ENCODE results near the gene NRAP. TPM values are rescaled to one million over a fixed set of nuclear protein-coding genes. Genes with fewer than 3 reads are reported as not detected.

NRAP gene
- total RNA-seq, 1 donor from 2014 or later: 0.06 TPM

DNA sequence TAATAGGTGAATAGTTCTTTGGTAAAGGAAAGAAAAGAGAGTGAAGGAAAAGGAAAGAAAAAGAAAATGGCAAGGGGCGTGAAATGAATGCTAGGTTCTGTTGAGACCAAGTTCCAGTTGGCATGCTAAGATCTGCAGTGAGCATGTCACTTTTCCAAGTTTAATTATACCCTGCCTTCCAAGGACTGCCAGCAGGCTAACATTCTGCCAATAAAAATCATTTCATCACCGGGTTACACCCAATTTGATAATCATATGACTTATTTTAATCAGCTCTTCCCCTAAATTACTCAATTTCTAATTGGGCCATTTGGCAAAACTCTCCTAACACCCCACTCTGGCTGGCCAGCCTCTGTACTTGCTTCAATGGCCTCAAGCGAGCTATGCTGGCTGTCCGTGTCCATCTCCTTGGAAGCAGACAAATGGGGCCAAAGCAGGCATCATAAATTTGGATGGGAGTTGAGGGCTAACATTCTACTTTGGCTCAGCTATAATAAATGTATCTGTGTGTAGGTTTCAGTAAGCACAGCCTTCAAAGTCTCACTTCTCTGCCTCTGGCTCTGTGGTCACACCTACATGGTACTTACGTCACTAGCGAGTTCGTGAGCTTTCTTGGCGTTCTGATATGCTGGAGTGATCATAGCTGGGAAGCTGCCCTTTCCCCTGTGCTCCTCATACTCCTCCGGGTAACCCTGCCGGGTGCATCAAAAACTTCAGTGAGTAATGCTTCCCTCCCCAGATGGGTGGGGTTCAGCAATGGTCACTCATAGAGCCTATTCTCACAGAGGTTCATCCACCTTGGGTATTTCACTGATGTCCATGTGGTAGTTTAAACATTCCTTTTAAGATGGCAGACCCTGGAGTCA, 17.3 kb downstream of the NRAP start:
- Histone ChIP-seq H3K27ac (no peak overlapping the region), H3K27me3 (no peaks in the 10 kb centered on the region), H3K4me1 (peaks cover 4% of the 10 kb centered on the region), H3K9me3 (no peaks in the 10 kb centered on the region), H3K36me3 (no peaks in the 10 kb centered on the region), H3K4me3 (no peak overlapping the region)
- DNase-seq (no peak), ATAC-seq (no peak)
- TF ChIP-seq, protein P1, sequence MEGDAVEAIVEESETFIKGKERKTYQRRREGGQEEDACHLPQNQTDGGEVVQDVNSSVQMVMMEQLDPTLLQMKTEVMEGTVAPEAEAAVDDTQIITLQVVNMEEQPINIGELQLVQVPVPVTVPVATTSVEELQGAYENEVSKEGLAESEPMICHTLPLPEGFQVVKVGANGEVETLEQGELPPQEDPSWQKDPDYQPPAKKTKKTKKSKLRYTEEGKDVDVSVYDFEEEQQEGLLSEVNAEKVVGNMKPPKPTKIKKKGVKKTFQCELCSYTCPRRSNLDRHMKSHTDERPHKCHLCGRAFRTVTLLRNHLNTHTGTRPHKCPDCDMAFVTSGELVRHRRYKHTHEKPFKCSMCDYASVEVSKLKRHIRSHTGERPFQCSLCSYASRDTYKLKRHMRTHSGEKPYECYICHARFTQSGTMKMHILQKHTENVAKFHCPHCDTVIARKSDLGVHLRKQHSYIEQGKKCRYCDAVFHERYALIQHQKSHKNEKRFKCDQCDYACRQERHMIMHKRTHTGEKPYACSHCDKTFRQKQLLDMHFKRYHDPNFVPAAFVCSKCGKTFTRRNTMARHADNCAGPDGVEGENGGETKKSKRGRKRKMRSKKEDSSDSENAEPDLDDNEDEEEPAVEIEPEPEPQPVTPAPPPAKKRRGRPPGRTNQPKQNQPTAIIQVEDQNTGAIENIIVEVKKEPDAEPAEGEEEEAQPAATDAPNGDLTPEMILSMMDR (IDR thresholded peaks at IDR 0.05): no peak
- intact Hi-C loops (cut with DNase I): no loop called here

DNA sequence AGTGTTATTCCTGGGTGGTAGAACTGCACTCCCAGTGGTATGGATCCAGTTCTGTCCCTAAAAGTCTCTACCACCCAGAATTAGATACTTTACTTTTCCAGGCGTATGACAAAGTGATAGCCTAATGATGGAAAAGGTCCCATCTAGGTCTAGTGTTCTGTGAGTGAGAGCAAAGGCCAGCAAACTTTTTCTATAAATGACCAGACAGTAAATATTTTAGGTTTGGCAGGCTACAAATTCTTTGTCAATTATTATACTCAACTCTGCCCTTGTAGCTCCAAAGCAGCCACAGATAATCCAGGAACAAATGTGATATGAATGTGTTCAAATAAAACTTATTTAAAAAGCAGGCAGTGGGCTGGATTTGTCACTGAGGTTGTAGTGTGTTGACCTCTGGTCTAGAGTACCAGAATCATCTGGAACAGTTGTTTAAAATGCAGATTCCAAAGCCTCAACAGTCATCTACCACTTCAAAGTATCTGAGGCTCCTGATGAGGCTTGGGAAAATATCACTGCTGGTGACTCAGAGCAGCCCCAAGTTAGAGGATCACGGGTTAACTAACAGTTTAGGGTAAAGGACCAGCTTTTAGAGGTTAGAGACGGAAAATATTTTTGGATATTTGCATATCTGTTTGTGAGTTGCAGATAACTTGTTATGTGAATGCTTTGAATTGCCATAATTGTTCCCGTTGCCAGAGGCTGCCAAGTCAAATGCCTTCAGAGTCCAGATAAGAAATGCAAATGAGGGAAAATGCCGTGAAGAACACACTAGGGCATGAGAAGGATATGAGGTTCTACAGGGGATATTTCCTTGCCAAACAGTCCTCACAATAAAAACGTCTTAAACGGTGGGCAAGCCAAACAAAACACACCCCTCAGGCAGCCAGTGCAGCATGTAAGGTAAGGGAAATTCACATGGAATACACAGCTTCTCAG, 19.4 kb downstream of the NRAP start:
- TF ChIP-seq, protein P1 (IDR thresholded peaks at IDR 0.05): no peak
- H3K4me1 ChIP-seq: peaks cover 4% of the 10 kb centered on the region
- ATAC-seq (peak; percentile 17), DNase-seq (no peak)
- H3K4me3 ChIP-seq: no peak overlapping the region
- H3K36me3 ChIP-seq: no peaks in the 10 kb centered on the region
- H3K27ac ChIP-seq: no peak overlapping the region
- intact Hi-C loops (cut with DNase I): no loop called here
- H3K27me3 ChIP-seq: no peaks in the 10 kb centered on the region
- H3K9me3 ChIP-seq: no peaks in the 10 kb centered on the region

DNA sequence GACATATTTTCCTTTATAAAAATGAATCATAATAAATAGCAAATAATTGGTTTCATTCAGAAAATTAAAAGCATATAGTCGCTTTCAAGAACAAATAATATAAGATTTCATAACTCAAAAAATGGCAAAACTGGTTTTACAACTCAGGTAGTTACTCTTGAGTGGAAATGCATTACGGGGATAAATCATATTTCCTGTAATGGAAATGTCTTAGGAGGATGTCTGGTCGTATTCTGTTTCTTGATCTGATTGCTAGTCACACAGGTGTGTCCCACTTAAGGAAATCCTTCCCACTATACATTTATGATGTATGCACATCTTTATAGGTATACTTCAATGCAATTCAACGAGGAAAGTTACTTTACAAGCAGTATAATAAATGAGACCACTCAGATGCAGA, 20.7 kb downstream of the NRAP start:
- ATAC-seq: no peak
- no peak overlapping the region for H3K4me3 ChIP-seq
- intact Hi-C loops (cut with DNase I): no loop called here

DNA sequence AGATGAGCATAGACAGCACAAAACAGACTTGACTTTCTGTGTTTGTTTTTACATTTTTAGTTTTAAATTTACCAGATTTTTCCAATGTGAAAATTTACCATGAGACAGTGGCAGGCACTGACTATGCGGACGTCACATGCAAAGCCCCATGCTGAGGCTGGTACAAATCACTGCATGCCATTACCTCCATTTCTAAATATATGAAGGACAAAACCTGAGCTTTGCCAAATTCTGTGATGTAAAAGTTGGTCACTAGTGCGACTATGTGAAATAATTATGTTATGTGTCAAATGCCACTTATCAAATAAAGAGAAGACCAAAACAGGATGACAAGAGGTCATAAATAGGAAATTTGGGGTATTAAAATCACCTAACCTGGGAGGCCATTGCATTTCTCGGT, 22.1 kb downstream of the NRAP start:
- H3K27me3 ChIP-seq: no peaks in the 10 kb centered on the region
- no peaks in the 10 kb centered on the region for H3K36me3 ChIP-seq
- TF ChIP-seq, protein P1 (IDR thresholded peaks at IDR 0.05): no peak
- H3K27ac ChIP-seq: no peak overlapping the region
- no peak overlapping the region for H3K4me3 ChIP-seq
- H3K4me1 ChIP-seq: peaks cover 4% of the 10 kb centered on the region
- DNase-seq (no peak), ATAC-seq (no peak)
- intact Hi-C loops (cut with DNase I): no loop called here
- H3K9me3 ChIP-seq: no peaks in the 10 kb centered on the region

More for the DNA sequence above, 20.7 kb downstream of the NRAP start:
- TF ChIP-seq, protein P1 (IDR thresholded peaks at IDR 0.05): no peak
- peaks cover 4% of the 10 kb centered on the region for H3K4me1 ChIP-seq
- no peak overlapping the region for H3K27ac ChIP-seq
- H3K36me3 ChIP-seq: no peaks in the 10 kb centered on the region
- H3K27me3 ChIP-seq: no peaks in the 10 kb centered on the region
- no peak for DNase-seq
- no peaks in the 10 kb centered on the region for H3K9me3 ChIP-seq

DNA sequence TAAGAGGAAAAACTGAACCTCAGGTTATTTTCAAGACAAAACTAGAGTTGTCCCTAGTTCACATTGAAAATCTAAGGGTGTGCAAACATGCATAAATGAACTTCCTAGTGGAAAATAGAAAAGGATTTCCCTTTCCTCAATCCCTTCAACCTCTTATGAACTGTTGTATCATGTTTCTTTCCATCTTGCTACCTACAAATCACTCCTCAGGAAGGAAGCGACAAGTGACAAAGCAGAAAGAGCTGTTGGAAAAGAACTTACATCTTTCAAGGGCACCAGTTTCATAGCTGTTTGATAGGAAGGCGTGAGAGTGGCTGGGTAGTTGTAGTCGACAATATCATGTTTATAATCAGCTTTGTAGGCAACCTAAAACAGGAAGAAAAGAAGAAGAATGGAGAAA, 23.9 kb downstream of the NRAP start:
- Histone ChIP-seq H3K36me3 (no peaks in the 10 kb centered on the region), H3K4me1 (peaks cover 4% of the 10 kb centered on the region), H3K4me3 (no peak overlapping the region), H3K9me3 (no peaks in the 10 kb centered on the region), H3K27me3 (no peaks in the 10 kb centered on the region), H3K27ac (no peak overlapping the region)
- TF ChIP-seq, protein P1 (IDR thresholded peaks at IDR 0.05): no peak
- DNase-seq: no peak
- ATAC-seq: no peak
- intact Hi-C loops (cut with DNase I): no loop called here

Measured in upper lobe of right lung (tissue), 1 donor.